ENCODE data around the gene PACSIN3.
A peak's percentile ranks its signal among the peaks of the same experiment; 100 is the strongest.

The PACSIN3 gene

DNA sequence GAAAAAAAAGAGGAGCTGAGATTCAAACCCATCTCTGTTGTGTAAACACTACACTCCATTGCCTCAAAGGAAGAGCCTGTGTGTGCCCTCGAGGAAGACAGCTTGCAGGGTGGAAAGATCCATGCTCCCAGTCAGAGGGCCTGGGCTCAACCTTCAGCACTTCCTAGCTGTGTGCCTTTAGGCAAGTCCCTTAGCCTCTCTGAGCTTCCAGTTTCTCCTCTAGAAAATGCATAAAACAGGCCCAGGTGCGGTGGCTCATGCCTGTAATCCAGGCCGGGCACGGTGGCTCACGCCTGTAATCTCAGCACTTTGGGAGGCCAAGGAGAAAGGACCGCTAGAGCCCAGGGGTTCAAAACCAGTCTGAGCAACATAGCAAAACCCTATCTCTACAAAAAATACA, 5.0 kb downstream of the PACSIN3 start:
- Histone ChIP-seq H3K27me3 (ENCODE audit: low read depth, low read length) (no peaks in the 10 kb centered on the region), H3K36me3 (ENCODE audit: control insufficient read depth in 1 of 2, insufficient read depth in 2 of 2, low read length in 2 of 2) (peaks cover 4 to 18% of the 10 kb centered on the region in 2 donors), H3K9me3 (ENCODE audit: control insufficient read depth in 1 of 2, low read length in 2 of 2) (no peaks in the 10 kb centered on the region), H3K4me3 (ENCODE audit: low read depth in 1 of 2, low read length in 2 of 2) (no peak overlapping the region), H3K27ac (ENCODE audit: low read length) (no peak overlapping the region), H3K4me1 (ENCODE audit: control insufficient read depth in 1 of 2, insufficient read depth in 2 of 2, low read length in 2 of 2) (peaks cover 6 to 44% of the 10 kb centered on the region in 2 donors)

DNA sequence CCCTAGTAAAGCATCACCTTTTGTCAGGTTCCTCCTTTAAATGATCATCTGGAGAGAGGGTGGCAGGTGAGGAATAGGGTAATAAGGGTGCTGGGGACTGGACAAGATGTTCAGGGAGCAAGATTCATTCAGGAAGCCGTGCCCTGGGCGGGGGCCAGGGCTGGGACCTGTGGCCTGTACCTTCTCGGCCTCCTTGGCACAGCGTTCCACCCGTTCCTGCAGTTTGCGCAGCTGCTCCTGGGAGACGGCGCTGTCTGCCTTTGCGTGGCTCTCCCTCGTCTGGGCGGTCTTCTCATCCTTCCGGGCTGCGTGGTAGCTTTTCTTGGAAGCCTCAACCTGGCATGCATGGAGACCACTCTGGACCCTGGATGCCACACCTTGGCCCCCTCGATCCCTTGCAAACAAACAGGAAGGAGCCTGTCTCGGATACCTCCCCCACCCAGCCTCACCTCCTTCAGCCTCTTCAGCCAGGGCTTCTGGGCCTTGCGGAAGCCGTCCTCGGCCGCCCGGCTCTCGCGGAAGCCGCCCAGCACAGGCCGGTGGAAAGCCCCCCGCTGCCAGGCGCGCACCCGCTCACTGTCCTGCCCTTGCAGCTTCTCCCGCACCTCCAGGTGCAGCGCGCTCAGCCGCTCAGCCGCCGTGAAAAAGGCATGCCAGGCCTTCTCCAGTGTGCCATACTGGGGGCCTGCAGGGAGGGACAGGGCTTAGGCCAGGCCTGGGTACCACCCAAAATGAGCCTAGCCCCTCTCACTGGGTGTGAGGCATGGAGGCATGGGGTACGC, 6.0 kb downstream of the PACSIN3 start:
- peaks cover 14 to 44% of the 10 kb centered on the region in 2 donors for H3K4me1 ChIP-seq (ENCODE audit: control insufficient read depth in 1 of 2, insufficient read depth in 2 of 2, low read length in 2 of 2)

DNA sequence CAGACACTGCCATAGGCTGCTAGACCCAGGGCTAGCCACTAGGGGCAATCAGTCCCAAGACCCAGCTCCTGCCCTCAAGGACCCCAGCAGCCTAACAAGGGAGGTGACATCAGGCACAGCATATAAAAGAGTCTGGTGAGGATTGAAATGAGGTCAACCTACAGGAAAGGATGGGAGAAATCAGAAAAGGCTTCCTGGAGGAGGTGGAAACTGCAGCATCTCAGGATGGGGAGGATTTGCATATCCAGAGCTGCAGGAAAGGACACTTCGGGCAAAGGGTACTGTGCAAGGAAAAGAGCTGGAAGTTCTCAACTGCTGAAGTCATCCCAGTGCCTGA, 6.6 kb downstream of the PACSIN3 start:
- H3K4me1 ChIP-seq (ENCODE audit: control insufficient read depth in 1 of 2, insufficient read depth in 2 of 2, low read length in 2 of 2): peaks cover 17 to 44% of the 10 kb centered on the region in 2 donors
- H3K27me3 ChIP-seq (ENCODE audit: low read depth, low read length): no peaks in the 10 kb centered on the region
- H3K36me3 ChIP-seq (ENCODE audit: control insufficient read depth in 1 of 2, insufficient read depth in 2 of 2, low read length in 2 of 2): peaks cover 11 to 34% of the 10 kb centered on the region in 2 donors
- H3K27ac ChIP-seq (ENCODE audit: low read length): no peak overlapping the region
- H3K4me3 ChIP-seq (ENCODE audit: low read depth in 1 of 2, low read length in 2 of 2): no peak overlapping the region
- H3K9me3 ChIP-seq (ENCODE audit: control insufficient read depth in 1 of 2, low read length in 2 of 2): no peaks in the 10 kb centered on the region

More for the DNA sequence above, 6.0 kb downstream of the PACSIN3 start:
- Histone ChIP-seq H3K9me3 (ENCODE audit: control insufficient read depth in 1 of 2, low read length in 2 of 2) (no peaks in the 10 kb centered on the region), H3K4me3 (ENCODE audit: low read depth in 1 of 2, low read length in 2 of 2) (no peak overlapping the region), H3K36me3 (ENCODE audit: control insufficient read depth in 1 of 2, insufficient read depth in 2 of 2, low read length in 2 of 2) (peaks cover 5 to 29% of the 10 kb centered on the region in 2 donors), H3K27ac (ENCODE audit: low read length) (no peak overlapping the region), H3K27me3 (ENCODE audit: low read depth, low read length) (no peaks in the 10 kb centered on the region)

DNA sequence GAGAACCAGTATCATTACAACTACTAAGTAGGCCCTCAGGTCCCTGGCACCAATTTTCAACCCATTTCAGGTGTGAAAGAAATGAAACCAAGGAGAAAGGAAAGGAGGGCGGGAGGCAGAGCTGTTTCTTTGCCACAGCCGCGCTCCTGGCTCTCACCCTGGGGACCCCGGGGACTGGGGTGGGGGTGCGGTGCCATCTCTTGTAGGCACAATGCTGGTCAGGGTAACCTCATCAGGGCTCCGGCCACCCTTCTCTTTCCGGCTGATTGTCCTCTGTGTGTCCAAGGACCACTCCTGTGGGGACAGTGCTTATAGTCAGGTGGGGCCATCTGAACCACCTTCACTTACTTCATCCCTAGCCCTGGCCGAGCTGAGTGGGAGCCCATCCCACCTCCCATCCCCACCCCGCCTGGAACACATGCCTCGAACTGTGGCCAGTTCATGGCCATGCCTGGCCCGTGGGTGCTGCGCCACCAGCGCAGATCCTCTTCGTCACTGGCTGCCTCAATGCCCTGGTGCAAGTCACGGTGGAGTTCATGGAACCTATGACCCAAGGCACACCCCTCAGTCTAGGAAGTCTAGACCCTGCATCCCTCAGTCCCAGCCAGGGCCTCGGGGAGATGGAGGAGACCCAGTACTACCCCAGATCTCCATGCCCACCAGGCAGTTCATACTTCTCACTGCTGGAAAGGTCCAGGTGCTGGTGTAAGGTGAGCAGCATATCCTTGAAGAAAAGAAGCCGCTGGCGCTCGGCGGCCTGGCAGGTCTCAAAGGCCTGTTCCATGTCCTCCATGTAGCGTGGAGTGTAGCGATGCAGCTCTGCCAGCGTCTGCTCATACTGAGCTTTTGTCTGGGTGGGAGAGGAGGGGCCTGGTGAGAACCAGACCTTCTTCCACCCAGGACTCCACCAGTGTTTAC, 7.2 kb downstream of the PACSIN3 start:
- no peaks in the 10 kb centered on the region for H3K9me3 ChIP-seq (ENCODE audit: control insufficient read depth in 1 of 2, low read length in 2 of 2)
- H3K4me1 ChIP-seq (ENCODE audit: control insufficient read depth in 1 of 2, insufficient read depth in 2 of 2, low read length in 2 of 2): peaks cover 17 to 38% of the 10 kb centered on the region in 2 donors
- H3K27ac ChIP-seq (ENCODE audit: low read length): no peak overlapping the region
- H3K27me3 ChIP-seq (ENCODE audit: low read depth, low read length): no peaks in the 10 kb centered on the region
- peaks cover 12 to 37% of the 10 kb centered on the region in 2 donors for H3K36me3 ChIP-seq (ENCODE audit: control insufficient read depth in 1 of 2, insufficient read depth in 2 of 2, low read length in 2 of 2)
- H3K4me3 ChIP-seq (ENCODE audit: low read depth in 1 of 2, low read length in 2 of 2): no peak overlapping the region

DNA sequence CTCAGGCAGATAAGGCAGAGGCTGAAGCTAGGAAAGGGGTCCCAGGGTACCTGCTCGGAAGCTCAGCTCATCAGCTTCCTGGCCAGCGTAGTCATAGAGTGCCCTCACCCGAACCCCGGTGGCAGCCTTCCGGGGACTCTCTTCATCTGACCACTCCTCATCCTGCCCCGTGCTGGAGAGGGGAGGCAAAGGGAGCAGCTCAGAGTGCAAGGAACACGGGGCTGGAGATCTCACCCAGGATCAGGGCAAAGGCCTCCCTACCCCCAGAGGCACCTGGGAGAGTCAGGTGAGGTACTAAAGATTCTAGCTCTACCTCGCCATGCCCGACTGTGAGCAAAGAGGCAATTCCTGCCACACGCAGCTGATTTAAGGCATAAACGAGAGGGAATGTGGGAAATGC, 7.9 kb downstream of the PACSIN3 start:
- peaks cover 18 to 43% of the 10 kb centered on the region in 2 donors for H3K36me3 ChIP-seq (ENCODE audit: control insufficient read depth in 1 of 2, insufficient read depth in 2 of 2, low read length in 2 of 2)
- H3K4me1 ChIP-seq (ENCODE audit: control insufficient read depth in 1 of 2, insufficient read depth in 2 of 2, low read length in 2 of 2): peaks cover 17 to 35% of the 10 kb centered on the region in 2 donors
- peak overlapping the region; percentile 96 for H3K27ac ChIP-seq (ENCODE audit: low read length)
- H3K27me3 ChIP-seq (ENCODE audit: low read depth, low read length): no peaks in the 10 kb centered on the region
- H3K4me3 ChIP-seq (ENCODE audit: low read depth in 1 of 2, low read length in 2 of 2): no peak overlapping the region
- H3K9me3 ChIP-seq (ENCODE audit: control insufficient read depth in 1 of 2, low read length in 2 of 2): no peaks in the 10 kb centered on the region

DNA sequence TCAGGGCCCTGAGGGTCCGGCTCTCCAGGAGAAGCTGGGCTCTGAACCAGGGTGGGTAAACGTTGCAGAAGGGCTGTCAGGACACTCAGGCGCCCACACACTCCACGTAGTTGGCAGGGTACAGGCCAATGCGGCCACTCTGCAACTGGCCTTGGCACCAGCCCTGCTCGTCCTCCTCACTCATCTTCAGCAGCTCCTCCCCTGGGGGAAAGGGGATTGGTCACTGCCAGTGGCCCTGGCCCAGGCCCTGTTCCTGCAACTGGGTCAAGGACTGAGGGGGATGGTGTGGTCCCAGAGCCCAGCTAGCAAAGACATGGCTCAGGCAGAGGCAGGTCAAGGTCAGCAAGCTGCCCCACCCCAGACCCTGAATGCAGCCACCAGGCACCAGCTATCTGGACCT, 8.4 kb downstream of the PACSIN3 start:
- no peaks in the 10 kb centered on the region for H3K27me3 ChIP-seq (ENCODE audit: low read depth, low read length)
- H3K9me3 ChIP-seq (ENCODE audit: control insufficient read depth in 1 of 2, low read length in 2 of 2): no peaks in the 10 kb centered on the region
- H3K4me3 ChIP-seq (ENCODE audit: low read depth in 1 of 2, low read length in 2 of 2): peak overlapping the region; percentile 82 to 100
- H3K36me3 ChIP-seq (ENCODE audit: control insufficient read depth in 1 of 2, insufficient read depth in 2 of 2, low read length in 2 of 2): peaks cover 23 to 48% of the 10 kb centered on the region in 2 donors
- peak overlapping the region; percentile 96 for H3K27ac ChIP-seq (ENCODE audit: low read length)
- peaks cover 17 to 35% of the 10 kb centered on the region in 2 donors for H3K4me1 ChIP-seq (ENCODE audit: control insufficient read depth in 1 of 2, insufficient read depth in 2 of 2, low read length in 2 of 2)

DNA sequence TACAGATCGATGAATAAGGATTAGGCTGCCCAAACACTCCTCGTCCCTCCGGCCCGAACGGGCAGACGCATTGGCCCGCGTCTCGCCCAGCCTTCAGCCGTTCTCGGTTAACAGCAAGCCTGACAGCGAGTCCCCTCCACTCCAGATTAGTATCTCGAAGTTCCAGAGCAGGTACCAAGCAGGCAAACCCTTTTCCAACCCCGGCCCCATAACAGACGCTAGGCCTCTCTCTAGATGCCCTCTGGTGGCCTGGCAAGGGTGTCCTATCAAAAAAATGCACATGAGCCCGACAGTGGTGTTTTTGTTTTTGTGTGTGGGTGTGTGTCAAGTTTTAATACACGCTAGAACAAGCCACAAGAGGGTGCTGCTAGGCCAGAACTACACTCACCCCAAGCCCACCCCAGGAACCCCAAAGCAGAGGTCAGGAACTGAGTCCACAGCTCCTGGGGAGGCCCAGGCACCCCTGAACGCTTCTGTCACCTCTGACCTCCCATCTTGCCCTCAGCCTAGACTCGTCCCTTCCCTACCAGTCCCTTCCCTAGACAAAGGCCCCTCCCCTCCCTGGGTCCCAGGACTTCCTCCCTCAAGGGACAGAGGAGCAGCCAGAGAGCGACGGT, 8.9 kb downstream of the PACSIN3 start:
- no peaks in the 10 kb centered on the region for H3K27me3 ChIP-seq (ENCODE audit: low read depth, low read length)
- H3K4me3 ChIP-seq (ENCODE audit: low read depth in 1 of 2, low read length in 2 of 2): peak overlapping the region; percentile 82 to 100
- H3K4me1 ChIP-seq (ENCODE audit: control insufficient read depth in 1 of 2, insufficient read depth in 2 of 2, low read length in 2 of 2): peaks cover 17 to 40% of the 10 kb centered on the region in 2 donors
- H3K27ac ChIP-seq (ENCODE audit: low read length): peak overlapping the region; percentile 96
- H3K36me3 ChIP-seq (ENCODE audit: control insufficient read depth in 1 of 2, insufficient read depth in 2 of 2, low read length in 2 of 2): peaks cover 28 to 53% of the 10 kb centered on the region in 2 donors
- H3K9me3 ChIP-seq (ENCODE audit: control insufficient read depth in 1 of 2, low read length in 2 of 2): no peaks in the 10 kb centered on the region

DNA sequence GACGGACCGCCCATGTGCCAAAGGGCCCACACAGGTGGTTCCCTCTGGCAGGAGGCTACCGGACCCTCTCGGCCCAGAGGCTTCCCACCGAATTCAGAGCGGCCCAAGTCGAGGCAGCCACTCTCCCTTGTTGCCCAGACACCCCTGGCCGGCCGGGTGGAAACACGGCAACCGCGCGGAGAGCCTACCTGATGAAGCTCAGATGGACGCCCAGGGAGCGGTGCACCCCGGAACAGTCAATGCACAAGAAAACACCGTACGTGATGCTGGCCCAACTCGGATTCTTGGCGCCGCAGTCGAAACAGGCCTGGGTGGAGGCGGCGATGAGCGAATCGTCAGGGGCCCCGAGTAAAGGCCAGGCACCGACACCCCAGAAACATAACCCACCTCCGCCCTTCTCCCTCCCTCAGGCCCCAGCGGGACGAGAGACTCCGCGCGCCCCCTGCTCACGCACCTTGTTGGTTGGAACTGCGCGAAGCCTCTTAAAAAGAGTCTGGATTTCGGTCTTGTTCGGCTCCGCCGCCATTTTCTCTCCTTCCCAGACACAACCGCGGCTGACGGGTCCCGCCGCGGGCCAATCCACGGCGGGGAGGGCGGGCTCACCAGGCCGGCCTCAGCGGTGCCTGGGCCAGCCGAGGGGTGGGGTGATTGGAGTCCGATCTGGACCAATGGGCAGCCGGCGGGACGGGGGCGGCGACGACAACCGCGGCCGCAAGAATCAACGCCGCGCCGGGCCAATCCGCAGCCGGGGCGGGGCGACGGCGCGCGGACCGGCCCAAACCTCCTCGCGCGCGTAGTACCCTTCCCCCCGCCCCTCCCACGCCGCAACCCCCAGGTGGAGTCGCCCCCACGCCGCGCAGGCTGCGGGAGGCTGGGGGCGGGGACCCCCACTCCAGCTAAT, 9.7 kb downstream of the PACSIN3 start, which contains the start of gene ARFGAP2:
Gene ARFGAP2 (minus strand): TSS at position 552 of the 901 bp plus-strand sequence. CDS start 26 bp downstream, at position 526.
- Histone ChIP-seq H3K27me3 (ENCODE audit: low read depth, low read length) (no peaks in the 10 kb centered on the region), H3K4me3 (ENCODE audit: low read depth in 1 of 2, low read length in 2 of 2) (peak within 1 kb of the TSS; percentile 82 to 100), H3K4me1 (ENCODE audit: control insufficient read depth in 1 of 2, insufficient read depth in 2 of 2, low read length in 2 of 2) (peaks cover 17 to 48% of the 10 kb centered on the region in 2 donors), H3K36me3 (ENCODE audit: control insufficient read depth in 1 of 2, insufficient read depth in 2 of 2, low read length in 2 of 2) (peaks cover 33 to 61% of the 10 kb centered on the region in 2 donors), H3K27ac (ENCODE audit: low read length) (peak within 1 kb of the TSS; percentile 96), H3K9me3 (ENCODE audit: control insufficient read depth in 1 of 2, low read length in 2 of 2) (no peaks in the 10 kb centered on the region)

DNA sequence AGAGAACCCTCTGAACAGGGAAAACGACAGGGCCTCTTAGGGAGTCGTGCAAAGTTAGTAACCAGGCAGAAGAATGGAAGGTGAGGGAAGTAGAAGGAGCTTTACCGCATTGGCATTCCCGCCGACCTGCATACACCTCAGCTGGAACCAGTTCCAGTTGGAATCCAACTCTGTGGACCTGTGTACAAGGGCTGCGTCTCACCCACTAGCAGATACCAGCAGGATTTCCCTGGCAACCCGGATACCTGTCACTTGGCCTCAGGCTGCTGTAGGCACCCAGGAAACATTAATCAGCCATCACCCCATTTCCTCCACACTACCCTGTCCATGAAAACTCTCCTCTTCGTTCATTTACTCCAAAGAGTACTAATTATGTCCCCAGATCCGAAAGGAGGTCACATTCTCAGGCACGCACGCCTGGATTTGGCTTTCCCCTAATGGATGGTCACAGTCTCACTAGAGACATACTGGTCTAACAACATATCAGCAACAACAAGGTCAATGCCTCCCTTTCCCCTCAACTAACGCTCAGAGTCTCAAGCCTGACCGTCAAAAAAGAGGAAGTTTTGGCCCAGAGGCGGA, 10.4 kb downstream of the PACSIN3 start:
- H3K4me1 ChIP-seq (ENCODE audit: control insufficient read depth in 1 of 2, insufficient read depth in 2 of 2, low read length in 2 of 2): peaks cover 17 to 53% of the 10 kb centered on the region in 2 donors

DNA sequence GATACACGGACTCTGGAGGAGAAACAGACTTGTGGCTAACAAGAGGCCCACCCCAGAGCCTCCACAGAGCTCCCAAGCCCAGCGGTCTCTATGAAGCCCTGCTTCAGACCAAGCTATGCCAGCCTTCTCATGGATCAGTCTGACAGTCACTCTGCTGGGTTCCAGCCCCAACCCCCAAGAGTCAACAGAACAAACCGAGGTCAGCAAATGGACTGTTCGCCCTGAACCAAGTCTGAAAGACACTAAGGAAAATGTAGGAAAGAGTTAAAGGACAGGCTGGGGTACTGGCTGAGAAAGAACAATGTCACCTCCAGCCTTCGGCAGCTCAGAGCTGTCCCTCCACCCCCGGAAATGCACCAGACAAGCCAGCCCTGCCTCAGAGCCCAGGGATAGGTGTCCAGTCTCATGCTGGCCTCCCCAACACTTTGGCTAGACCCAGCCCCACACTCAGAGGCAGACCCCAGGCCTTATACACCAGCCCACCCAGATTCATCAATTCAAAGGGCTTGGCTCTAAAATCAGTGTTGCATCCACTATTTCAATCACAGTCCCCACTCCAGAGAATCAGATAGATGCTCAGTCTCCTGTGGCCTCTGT, 13.4 kb downstream of the PACSIN3 start:
- Histone ChIP-seq H3K27ac (ENCODE audit: low read length) (no peak overlapping the region), H3K4me3 (ENCODE audit: low read depth in 1 of 2, low read length in 2 of 2) (no peak overlapping the region), H3K9me3 (ENCODE audit: control insufficient read depth in 1 of 2, low read length in 2 of 2) (no peaks in the 10 kb centered on the region), H3K4me1 (ENCODE audit: control insufficient read depth in 1 of 2, insufficient read depth in 2 of 2, low read length in 2 of 2) (peaks cover 15 to 47% of the 10 kb centered on the region in 2 donors), H3K36me3 (ENCODE audit: control insufficient read depth in 1 of 2, insufficient read depth in 2 of 2, low read length in 2 of 2) (peaks cover 39 to 70% of the 10 kb centered on the region in 2 donors), H3K27me3 (ENCODE audit: low read depth, low read length) (no peaks in the 10 kb centered on the region)

More for the DNA sequence above, 10.4 kb downstream of the PACSIN3 start:
- peaks cover 38 to 67% of the 10 kb centered on the region in 2 donors for H3K36me3 ChIP-seq (ENCODE audit: control insufficient read depth in 1 of 2, insufficient read depth in 2 of 2, low read length in 2 of 2)
- peak overlapping the region; percentile 80 to 100 for H3K4me3 ChIP-seq (ENCODE audit: low read depth in 1 of 2, low read length in 2 of 2)
- H3K27me3 ChIP-seq (ENCODE audit: low read depth, low read length): no peaks in the 10 kb centered on the region
- H3K9me3 ChIP-seq (ENCODE audit: control insufficient read depth in 1 of 2, low read length in 2 of 2): no peaks in the 10 kb centered on the region
- H3K27ac ChIP-seq (ENCODE audit: low read length): peak overlapping the region; percentile 95

Data from muscle layer of duodenum (tissue), 2 donors.